ENCODE data around the gene KCNQ1OT1. TPM values are rescaled to one million over a fixed set of nuclear protein-coding genes. Genes with fewer than 3 reads are reported as not detected.

Gene KCNQ1OT1
- total RNA-seq, 4 donors from 2014 or later = 0.66 to 2.5 (median 1.3) TPM

DNA sequence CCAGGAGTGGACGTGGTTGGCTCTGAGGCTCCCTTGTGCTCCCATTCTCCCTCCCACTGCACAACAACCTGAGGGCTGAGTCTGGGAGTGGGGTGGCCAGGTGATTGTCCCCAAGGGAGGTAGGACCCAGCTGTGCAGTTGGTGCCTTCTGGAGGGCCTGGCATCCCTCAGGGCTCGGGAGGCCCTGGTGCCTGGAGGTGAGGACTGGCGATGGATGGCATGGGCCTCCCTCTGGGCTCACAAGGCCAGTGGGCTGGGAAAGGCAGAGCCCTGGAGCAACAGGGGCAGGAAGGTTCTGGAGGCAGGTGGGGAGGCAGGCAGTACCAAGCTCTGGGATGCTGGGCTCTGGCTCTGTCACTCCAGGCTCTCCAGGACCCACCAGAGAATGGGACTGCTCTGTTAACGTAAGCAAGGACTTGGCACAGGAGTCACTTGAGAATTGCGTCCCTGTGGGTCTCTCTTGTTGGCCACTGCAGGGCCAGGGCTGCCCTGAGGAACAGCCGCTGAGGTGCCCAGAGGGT is 114.2 kb downstream of the KCNQ1OT1 start:
- DNase-seq (ENCODE audit: extremely low spot score) = peak; percentile 77
- H3K27me3 ChIP-seq = no peaks in the 10 kb centered on the region
- peaks cover 0 to 5% (median 0%) of the 10 kb centered on the region in 4 donors for H3K4me1 ChIP-seq
- H3K4me3 ChIP-seq = no peak overlapping the region
- no peaks in the 10 kb centered on the region for H3K9me3 ChIP-seq
- intact Hi-C loops (cut with DNase I) = no loop called here
- WGBS = 100% methylated on average over 2 of the region's 6 CpGs
- no peak overlapping the region for H3K27ac ChIP-seq (replicated peaks in 1 of 4)
- TF ChIP-seq POLR2A (IDR thresholded peaks at IDR 0.05; ENCODE audit: low read depth) (no peak), EP300 (IDR thresholded peaks at IDR 0.05) (no peak), POLR2AphosphoS5 (IDR thresholded peaks at IDR 0.05) (no peak)
- TF ChIP-seq, protein P1, sequence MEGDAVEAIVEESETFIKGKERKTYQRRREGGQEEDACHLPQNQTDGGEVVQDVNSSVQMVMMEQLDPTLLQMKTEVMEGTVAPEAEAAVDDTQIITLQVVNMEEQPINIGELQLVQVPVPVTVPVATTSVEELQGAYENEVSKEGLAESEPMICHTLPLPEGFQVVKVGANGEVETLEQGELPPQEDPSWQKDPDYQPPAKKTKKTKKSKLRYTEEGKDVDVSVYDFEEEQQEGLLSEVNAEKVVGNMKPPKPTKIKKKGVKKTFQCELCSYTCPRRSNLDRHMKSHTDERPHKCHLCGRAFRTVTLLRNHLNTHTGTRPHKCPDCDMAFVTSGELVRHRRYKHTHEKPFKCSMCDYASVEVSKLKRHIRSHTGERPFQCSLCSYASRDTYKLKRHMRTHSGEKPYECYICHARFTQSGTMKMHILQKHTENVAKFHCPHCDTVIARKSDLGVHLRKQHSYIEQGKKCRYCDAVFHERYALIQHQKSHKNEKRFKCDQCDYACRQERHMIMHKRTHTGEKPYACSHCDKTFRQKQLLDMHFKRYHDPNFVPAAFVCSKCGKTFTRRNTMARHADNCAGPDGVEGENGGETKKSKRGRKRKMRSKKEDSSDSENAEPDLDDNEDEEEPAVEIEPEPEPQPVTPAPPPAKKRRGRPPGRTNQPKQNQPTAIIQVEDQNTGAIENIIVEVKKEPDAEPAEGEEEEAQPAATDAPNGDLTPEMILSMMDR (IDR thresholded peaks at IDR 0.05) = no peak
- H3K36me3 ChIP-seq = peaks cover 0 to 20% (median 0%) of the 10 kb centered on the region in 4 donors

DNA sequence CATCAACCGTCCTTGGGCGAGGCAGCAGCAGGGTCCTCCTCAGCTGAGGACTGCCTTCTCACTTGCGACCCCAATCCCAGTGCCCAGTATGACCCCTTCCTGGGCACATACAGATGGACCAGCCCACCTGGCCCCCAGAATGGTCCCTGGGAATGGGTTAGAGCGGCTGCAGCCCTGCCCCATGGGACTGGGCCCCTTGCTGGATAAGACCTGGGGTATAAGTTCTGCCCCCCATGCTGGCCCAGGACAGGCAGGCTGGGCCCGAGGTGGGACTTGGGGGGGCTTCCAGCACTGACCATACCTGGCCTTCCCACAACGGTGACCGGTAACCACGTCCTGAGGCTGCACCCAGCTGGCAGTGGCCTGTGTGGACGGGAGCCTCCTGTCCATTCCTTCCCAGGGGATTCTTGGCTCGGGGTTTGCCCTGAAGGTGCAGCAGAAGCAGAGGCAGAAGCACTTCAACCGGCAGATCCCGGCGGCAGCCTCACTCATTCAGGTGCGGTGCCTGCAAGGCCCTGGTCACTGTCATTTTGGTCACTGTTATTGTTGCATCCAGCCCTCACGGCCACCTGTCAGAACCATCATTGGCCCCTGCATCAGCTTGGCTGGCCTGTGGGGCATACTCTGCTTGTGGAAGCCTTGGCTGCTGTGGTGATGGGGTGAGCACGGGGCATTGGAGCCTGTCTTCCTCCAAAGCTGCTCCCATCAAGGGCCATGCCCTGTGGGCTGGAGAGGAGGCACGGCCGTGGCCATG is 114.8 kb downstream of the KCNQ1OT1 start:
- peak; percentile 66 for DNase-seq (ENCODE audit: extremely low spot score)
- intact Hi-C loops (cut with DNase I) = no loop called here
- TF ChIP-seq POLR2AphosphoS5 (IDR thresholded peaks at IDR 0.05) = no peak
- TF ChIP-seq, protein P1 (IDR thresholded peaks at IDR 0.05) = no peak
- TF ChIP-seq EP300 (IDR thresholded peaks at IDR 0.05) = no peak
- no peak for TF ChIP-seq POLR2A (IDR thresholded peaks at IDR 0.05; ENCODE audit: low read depth)

DNA sequence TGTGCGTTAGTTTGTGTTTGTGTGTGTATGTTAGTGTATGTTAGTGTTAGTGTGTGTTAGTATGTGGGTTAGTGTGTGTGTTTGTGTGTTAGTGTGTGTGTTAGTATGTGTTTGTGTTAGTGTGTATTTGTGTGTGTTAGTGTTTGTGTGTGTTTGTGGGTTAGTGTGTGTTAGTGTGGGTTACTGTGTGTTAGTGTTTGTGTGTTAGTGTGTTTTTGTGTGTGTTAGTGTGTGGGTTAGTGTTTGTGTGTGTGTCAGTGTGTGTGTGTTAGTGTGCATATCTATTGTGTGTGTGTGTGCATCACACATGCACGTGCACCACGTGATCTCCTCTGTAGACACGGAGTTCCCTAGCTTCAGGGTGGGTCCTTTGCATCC is 115.4 kb downstream of the KCNQ1OT1 start:
- intact Hi-C loops (cut with DNase I) = no loop called here
- DNase-seq (ENCODE audit: extremely low spot score) = no peak
- WGBS = 96% methylated on average over 3 of the region's 4 CpGs
- H3K36me3 ChIP-seq = peaks cover 0 to 10% (median 0%) of the 10 kb centered on the region in 4 donors
- no peaks in the 10 kb centered on the region for H3K9me3 ChIP-seq
- no peaks in the 10 kb centered on the region for H3K27me3 ChIP-seq
- H3K4me3 ChIP-seq = no peak overlapping the region
- TF ChIP-seq POLR2A (IDR thresholded peaks at IDR 0.05; ENCODE audit: low read depth) = no peak
- TF ChIP-seq POLR2AphosphoS5 (IDR thresholded peaks at IDR 0.05) = no peak
- TF ChIP-seq EP300 (IDR thresholded peaks at IDR 0.05) = no peak
- H3K4me1 ChIP-seq = peaks cover 0 to 10% (median 0%) of the 10 kb centered on the region in 4 donors
- H3K27ac ChIP-seq (replicated peaks in 1 of 4) = no peak overlapping the region

More for the DNA sequence above, 114.8 kb downstream of the KCNQ1OT1 start:
- Histone ChIP-seq H3K27ac (replicated peaks in 1 of 4) (no peak overlapping the region), H3K27me3 (no peaks in the 10 kb centered on the region), H3K4me1 (peaks cover 0 to 6% (median 0%) of the 10 kb centered on the region in 4 donors), H3K36me3 (peaks cover 0 to 14% (median 0%) of the 10 kb centered on the region in 4 donors), H3K9me3 (no peaks in the 10 kb centered on the region), H3K4me3 (no peak overlapping the region)
- WGBS = 92% methylated on average over 4 of the region's 18 CpGs

DNA sequence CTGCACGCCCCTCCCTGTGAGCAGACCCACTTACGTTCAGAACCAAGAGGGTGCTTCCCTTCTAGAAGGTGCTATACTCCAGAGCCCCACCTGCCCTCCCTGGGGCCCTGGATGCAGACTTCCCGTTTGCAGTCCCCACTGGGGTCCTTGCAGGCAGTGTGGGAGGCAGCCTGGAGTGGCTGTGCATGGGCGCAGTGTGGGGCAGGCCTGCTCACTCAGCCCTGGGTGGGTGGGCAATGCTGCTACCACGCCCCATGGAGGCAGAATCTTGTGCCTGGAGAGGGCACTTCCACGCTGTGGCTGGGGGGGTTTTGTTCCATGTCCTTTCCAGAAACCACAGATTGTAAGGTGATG is 116.2 kb downstream of the KCNQ1OT1 start:
- no peak for DNase-seq (ENCODE audit: extremely low spot score)
- intact Hi-C loops (cut with DNase I) = no loop called here
- WGBS = 88% methylated on average over 4 of the region's 6 CpGs

GRCh38 chr11:2582946-2583604 is 116.7 kb downstream of the KCNQ1OT1 start:
- Histone ChIP-seq H3K9me3 (no peaks in the 10 kb centered on the region), H3K27me3 (no peaks in the 10 kb centered on the region), H3K36me3 (peaks cover 0 to 10% (median 0%) of the 10 kb centered on the region in 4 donors), H3K27ac (replicated peaks in 1 of 4) (no peak overlapping the region), H3K4me3 (no peak overlapping the region), H3K4me1 (peaks cover 0 to 13% (median 0%) of the 10 kb centered on the region in 4 donors)
- intact Hi-C loops (cut with DNase I) = no loop called here
- WGBS = 85% methylated on average over 12 of the region's 33 CpGs
- no peak for TF ChIP-seq POLR2A (IDR thresholded peaks at IDR 0.05; ENCODE audit: low read depth)
- no peak for DNase-seq (ENCODE audit: extremely low spot score)

More for the DNA sequence above, 116.2 kb downstream of the KCNQ1OT1 start:
- TF ChIP-seq EP300 (IDR thresholded peaks at IDR 0.05) (no peak), POLR2AphosphoS5 (IDR thresholded peaks at IDR 0.05) (no peak)
- Histone ChIP-seq H3K27me3 (no peaks in the 10 kb centered on the region), H3K27ac (replicated peaks in 1 of 4) (no peak overlapping the region), H3K36me3 (peaks cover 0 to 10% (median 0%) of the 10 kb centered on the region in 4 donors), H3K4me1 (peaks cover 0 to 13% (median 0%) of the 10 kb centered on the region in 4 donors), H3K9me3 (no peaks in the 10 kb centered on the region), H3K4me3 (no peak overlapping the region)

GRCh38 chr11:2582351-2582945 is 117.3 kb downstream of the KCNQ1OT1 start:
- no peak for DNase-seq (ENCODE audit: extremely low spot score)
- peaks cover 0 to 10% (median 0%) of the 10 kb centered on the region in 4 donors for H3K36me3 ChIP-seq
- H3K9me3 ChIP-seq = no peaks in the 10 kb centered on the region
- WGBS = 74% methylated on average over 8 of the region's 12 CpGs
- no peak overlapping the region for H3K4me3 ChIP-seq
- no peak for TF ChIP-seq POLR2AphosphoS5 (IDR thresholded peaks at IDR 0.05)
- intact Hi-C loops (cut with DNase I) = no loop called here
- H3K27ac ChIP-seq (replicated peaks in 1 of 4) = no peak overlapping the region
- H3K27me3 ChIP-seq = no peaks in the 10 kb centered on the region
- H3K4me1 ChIP-seq = peaks cover 0 to 13% (median 0%) of the 10 kb centered on the region in 4 donors
